Measurements from ENCODE around the gene SELPLG. TPM values are rescaled to one million over a fixed set of nuclear protein-coding genes. Genes with fewer than 3 reads are reported as not detected.
"Not testable (repeated sequence)": the region's sequence is repeated elsewhere in the genome, so short reads cannot be mapped to it uniquely, and the experiment has no call there.

Gene SELPLG
- total and polyA plus RNA-seq, 8 donors = 1.2 to 6.1 (median 3.0) TPM

- no peak overlapping the region for H3K4me3 ChIP-seq
- H3K9me3 ChIP-seq = no peaks in the 10 kb centered on the region
- no peak overlapping the region for H3K27ac ChIP-seq
- no peaks in the 10 kb centered on the region for H3K4me1 ChIP-seq
- no peak for DNase-seq
- intact Hi-C loops (cut with DNase I; ENCODE audit: low total_unique reads) = no loop called here
- H3K36me3 ChIP-seq = no peaks in the 10 kb centered on the region
- 93 to 97% (median 96%) methylated on average over 10 of the region's 10 CpGs for WGBS, 5 donors
- no peak for TF ChIP-seq POLR2A (IDR thresholded peaks at IDR 0.05)
- H3K27me3 ChIP-seq = peaks cover 0 to 12% (median 0%) of the 10 kb centered on the region in 3 donors
These were observed 39.3 kb downstream of the SELPLG start for GRCh38 chr12:108594323-108594903.

- Histone ChIP-seq H3K27me3 (peaks cover 0 to 22% (median 0%) of the 10 kb centered on the region in 3 donors), H3K4me1 (no peaks in the 10 kb centered on the region), H3K4me3 (no peak overlapping the region), H3K9me3 (no peaks in the 10 kb centered on the region), H3K36me3 (no peaks in the 10 kb centered on the region), H3K27ac (no peak overlapping the region)
- intact Hi-C loops (cut with DNase I; ENCODE audit: low total_unique reads) = no loop called here
- TF ChIP-seq POLR2A (IDR thresholded peaks at IDR 0.05) (no peak), POLR2AphosphoS5 (IDR thresholded peaks at IDR 0.05) (no peak), EP300 (IDR thresholded peaks at IDR 0.05) (no peak)
- TF ChIP-seq, protein P1, sequence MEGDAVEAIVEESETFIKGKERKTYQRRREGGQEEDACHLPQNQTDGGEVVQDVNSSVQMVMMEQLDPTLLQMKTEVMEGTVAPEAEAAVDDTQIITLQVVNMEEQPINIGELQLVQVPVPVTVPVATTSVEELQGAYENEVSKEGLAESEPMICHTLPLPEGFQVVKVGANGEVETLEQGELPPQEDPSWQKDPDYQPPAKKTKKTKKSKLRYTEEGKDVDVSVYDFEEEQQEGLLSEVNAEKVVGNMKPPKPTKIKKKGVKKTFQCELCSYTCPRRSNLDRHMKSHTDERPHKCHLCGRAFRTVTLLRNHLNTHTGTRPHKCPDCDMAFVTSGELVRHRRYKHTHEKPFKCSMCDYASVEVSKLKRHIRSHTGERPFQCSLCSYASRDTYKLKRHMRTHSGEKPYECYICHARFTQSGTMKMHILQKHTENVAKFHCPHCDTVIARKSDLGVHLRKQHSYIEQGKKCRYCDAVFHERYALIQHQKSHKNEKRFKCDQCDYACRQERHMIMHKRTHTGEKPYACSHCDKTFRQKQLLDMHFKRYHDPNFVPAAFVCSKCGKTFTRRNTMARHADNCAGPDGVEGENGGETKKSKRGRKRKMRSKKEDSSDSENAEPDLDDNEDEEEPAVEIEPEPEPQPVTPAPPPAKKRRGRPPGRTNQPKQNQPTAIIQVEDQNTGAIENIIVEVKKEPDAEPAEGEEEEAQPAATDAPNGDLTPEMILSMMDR (IDR thresholded peaks at IDR 0.05) = no peak
- DNase-seq = no peak
- whole genome bisulfite sequencing, 5 donors = 88 to 93% (median 92%) methylated on average over 17 to 25 of the region's 25 CpGs
These were observed 41.4 kb downstream of the SELPLG start for GRCh38 chr12:108592033-108592909.

DNA sequence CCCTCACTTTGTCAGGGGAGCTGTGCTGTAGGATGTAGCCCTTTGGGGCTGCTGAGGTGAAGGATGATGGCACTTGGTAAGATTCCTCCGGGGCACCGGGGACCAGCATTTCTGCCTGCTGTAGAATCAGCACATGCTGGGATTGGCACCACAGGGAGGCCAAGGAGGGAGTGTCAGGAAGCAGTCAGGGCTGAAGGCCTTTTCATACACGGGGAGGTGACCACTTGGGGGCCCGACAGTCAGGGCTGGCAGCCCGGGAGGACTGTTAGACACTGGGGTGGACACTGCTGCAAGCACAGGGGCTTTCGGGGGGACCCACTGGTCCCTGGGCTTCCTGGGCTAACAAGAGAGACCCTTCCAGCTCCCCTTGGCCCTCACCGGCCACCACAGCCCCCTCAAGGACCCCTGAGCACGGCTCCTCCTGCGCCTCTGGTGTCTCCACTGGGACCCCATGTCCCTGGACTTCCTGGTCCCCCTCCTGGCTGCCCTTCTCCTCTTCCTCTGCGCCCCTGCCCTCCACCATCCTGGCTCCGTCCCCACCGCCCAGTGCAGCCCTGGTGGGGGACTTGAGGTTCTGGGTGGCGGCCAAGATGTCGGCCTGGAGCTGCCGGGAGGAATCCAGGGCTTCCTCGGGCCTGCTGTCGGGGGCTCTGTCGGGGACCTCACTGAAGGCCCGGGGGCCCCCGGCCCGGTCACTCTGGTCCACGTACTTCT, 42.3 kb downstream of the SELPLG start:
- DNase-seq = no peak
- Histone ChIP-seq H3K4me1 (no peaks in the 10 kb centered on the region), H3K27me3 (peaks cover 0 to 22% (median 0%) of the 10 kb centered on the region in 3 donors), H3K9me3 (no peaks in the 10 kb centered on the region), H3K4me3 (no peak overlapping the region), H3K36me3 (no peaks in the 10 kb centered on the region), H3K27ac (no peak overlapping the region)
- WGBS, 5 donors = 77 to 86% (median 80%) methylated on average over 16 to 22 of the region's 22 CpGs
- intact Hi-C loops (cut with DNase I; ENCODE audit: low total_unique reads) = no loop called here
- TF ChIP-seq POLR2A (IDR thresholded peaks at IDR 0.05) = no peak
- TF ChIP-seq POLR2AphosphoS5 (IDR thresholded peaks at IDR 0.05) = no peak
- no peak for TF ChIP-seq EP300 (IDR thresholded peaks at IDR 0.05)
- TF ChIP-seq, protein P1 (IDR thresholded peaks at IDR 0.05) = no peak

GRCh38 chr12:108590463-108590862, 43.2 kb downstream of the SELPLG start:
- H3K4me3 ChIP-seq; H3K9me3 ChIP-seq; intact Hi-C loops (cut with DNase I; ENCODE audit: low total_unique reads); H3K27ac ChIP-seq; H3K36me3 ChIP-seq; DNase-seq; H3K4me1 ChIP-seq: not testable (repeated sequence)
- peaks cover 0 to 22% (median 0%) of the 10 kb centered on the region in 3 donors for H3K27me3 ChIP-seq
- WGBS, 5 donors = 82 to 93% (median 92%) methylated on average over 9 of the region's 9 CpGs

DNA sequence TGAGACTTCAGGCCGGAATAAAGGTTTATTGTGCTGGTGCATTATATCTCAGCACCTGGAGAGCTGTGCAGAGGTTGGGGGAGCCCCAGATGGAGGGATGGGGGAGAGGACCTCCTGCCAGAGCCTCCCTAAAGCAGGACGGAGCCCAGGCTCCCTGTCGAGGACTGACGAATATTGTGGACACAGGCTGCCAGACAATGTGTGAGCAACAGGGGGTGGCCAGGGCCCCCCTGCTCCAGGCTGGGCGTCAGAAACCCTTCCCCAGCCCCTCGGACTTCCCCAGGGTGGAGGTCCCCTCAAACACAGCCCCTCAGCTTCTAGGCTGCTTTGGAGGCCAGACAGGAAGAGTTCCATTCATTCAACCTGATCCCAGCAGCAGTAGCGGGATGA, 43.9 kb downstream of the SELPLG start:
- no peak overlapping the region for H3K27ac ChIP-seq
- intact Hi-C loops (cut with DNase I; ENCODE audit: low total_unique reads) = no loop called here
- H3K9me3 ChIP-seq = no peaks in the 10 kb centered on the region
- H3K4me1 ChIP-seq = no peaks in the 10 kb centered on the region
- 53 to 59% (median 56%) methylated on average over 6 to 7 of the region's 7 CpGs for WGBS, 5 donors
- H3K27me3 ChIP-seq = peaks cover 0 to 22% (median 0%) of the 10 kb centered on the region in 3 donors
- no peak for DNase-seq
- H3K36me3 ChIP-seq = no peaks in the 10 kb centered on the region
- H3K4me3 ChIP-seq = no peak overlapping the region
- TF ChIP-seq, protein P1 (IDR thresholded peaks at IDR 0.05) = no peak
- no peak for TF ChIP-seq EP300 (IDR thresholded peaks at IDR 0.05)
- TF ChIP-seq POLR2AphosphoS5 (IDR thresholded peaks at IDR 0.05) = no peak
- TF ChIP-seq POLR2A (IDR thresholded peaks at IDR 0.05) = no peak

All from stomach (tissue), 9 donors.